K562 (cell line): ENCODE measurements around the gene SELENOO. TPM values are rescaled to one million over a fixed set of nuclear protein-coding genes. Genes with fewer than 3 reads are reported as not detected.

Source experiments
- ARID3A ChIP-seq: IDR thresholded peaks from 2 replicates; pipeline ENCODE4 v1.6.1; 2012; ENCODE audit warnings: low read depth, low read length, improper control_type of control experiment, borderline replicate concordance
- CXXC5 ChIP-seq: fragments of 250-450 bp; sonication (Bioruptor Pico); IDR thresholded peaks from 2 replicates; pipeline ENCODE4 v1.8.0; 2022; ENCODE audit warnings: inconsistent platforms, mild to moderate bottlenecking, moderate library complexity
- GTF2F1 ChIP-seq: IDR thresholded peaks from 2 replicates; pipeline ENCODE4 v1.6.1; 2011; ENCODE audit warnings: low read depth, low read length, improper control_type of control experiment
- POLR2B ChIP-seq: fragments of 450-650 bp; IDR thresholded peaks from 2 replicates; pipeline ENCODE4 v1.6.1; 2018; ENCODE audit warnings: low read depth; ENCODE audit not compliant: partially characterized antibody
- REST ChIP-seq, 2 experiments: fragments of 450-650 bp; formaldehyde crosslinking in 1 of 2; IDR thresholded peaks; 2 replicates each; pipeline versions ENCODE4 v1.4.0 to v1.6.1; 2014 to 2020; ENCODE audit warnings: mild to moderate bottlenecking in 2 of 2, borderline replicate concordance in 1 of 2, low read depth in 1 of 2
- U2AF1 ChIP-seq: fragments of 200-400 bp; formaldehyde crosslinking; optimal IDR thresholded peaks from 2 replicates; pipeline ENCODE3; 2017; ENCODE audit warnings: mild to moderate bottlenecking, low read depth, low read length, moderate library complexity
- YBX1 ChIP-seq: fragments of 450-650 bp; IDR thresholded peaks from 2 replicates; pipeline ENCODE4 v1.7.1; 2016; ENCODE audit warnings: mild to moderate bottlenecking
- ZNF57 ChIP-seq: fragments of 450-650 bp; formaldehyde crosslinking; IDR thresholded peaks from 2 replicates; pipeline ENCODE4 v1.4.0; 2020; ENCODE audit warnings: mild to moderate bottlenecking, moderate library complexity
- polyA plus RNA-seq, 8 experiments: library from polyadenylated mRNA; depleted of rRNA in 4 of 8; stranded (reverse) in 5 of 8; unstranded in 3 of 8; fragments of >200 nt; fragmentation: Nextera tagmentation in 2 of 8; fragmentation: Illumina TruSeq in 1 of 8; extraction: Ambion mirVana in 2 of 8; extraction: Trizol in 1 of 8; gene quantifications; 2 replicates each; pipeline versions ENCODE4 v1.2.1 to v1.2.3, GENCODE V29; 2011 to 2014; ENCODE audit warnings: inconsistent platforms in 1 of 8, missing spikeins in 1 of 8
- total RNA-seq, 7 experiments: library from RNA; depleted of rRNA in 6 of 7; stranded (reverse); fragments of >200 nt in 6 of 7; fragmentation: Illumina TruSeq in 2 of 7; extraction: Trizol in 2 of 7; gene quantifications; 2 replicates each; pipeline versions ENCODE4 v1.2.1 to v1.2.3, GENCODE V29; 2011 to 2021; ENCODE audit warnings: low replicate concordance in 1 of 7
- TF ChIP-seq, protein P1 (sequence below): fragments of 450-650 bp; IDR thresholded peaks from 2 replicates; pipeline ENCODE4 v1.6.1; 2018; ENCODE audit not compliant: partially characterized antibody

Gene SELENOO
- total and polyA plus RNA-seq, 9 of the 15 experiments (the other 6 are each of a cell fraction or from before 2014, with no cell fraction given), result 0.37 to 24.9 (median 8.3) TPM

- TF ChIP-seq REST (IDR thresholded peaks at IDR 0.05; ENCODE audit: borderline replicate concordance) (peak; percentile 23), REST (CRISPR knock-in tag; IDR thresholded peaks at IDR 0.05; ENCODE audit: low read depth) (peak; percentile 75), U2AF1 (no peak), GTF2F1 (no peak), ZNF57 (CRISPR knock-in tag) (no peak), CXXC5 (CRISPR knock-in tag) (peak; percentile 73), POLR2B (peak; percentile 62), YBX1 (no peak), ARID3A (no peak)
- TF ChIP-seq, protein P1, sequence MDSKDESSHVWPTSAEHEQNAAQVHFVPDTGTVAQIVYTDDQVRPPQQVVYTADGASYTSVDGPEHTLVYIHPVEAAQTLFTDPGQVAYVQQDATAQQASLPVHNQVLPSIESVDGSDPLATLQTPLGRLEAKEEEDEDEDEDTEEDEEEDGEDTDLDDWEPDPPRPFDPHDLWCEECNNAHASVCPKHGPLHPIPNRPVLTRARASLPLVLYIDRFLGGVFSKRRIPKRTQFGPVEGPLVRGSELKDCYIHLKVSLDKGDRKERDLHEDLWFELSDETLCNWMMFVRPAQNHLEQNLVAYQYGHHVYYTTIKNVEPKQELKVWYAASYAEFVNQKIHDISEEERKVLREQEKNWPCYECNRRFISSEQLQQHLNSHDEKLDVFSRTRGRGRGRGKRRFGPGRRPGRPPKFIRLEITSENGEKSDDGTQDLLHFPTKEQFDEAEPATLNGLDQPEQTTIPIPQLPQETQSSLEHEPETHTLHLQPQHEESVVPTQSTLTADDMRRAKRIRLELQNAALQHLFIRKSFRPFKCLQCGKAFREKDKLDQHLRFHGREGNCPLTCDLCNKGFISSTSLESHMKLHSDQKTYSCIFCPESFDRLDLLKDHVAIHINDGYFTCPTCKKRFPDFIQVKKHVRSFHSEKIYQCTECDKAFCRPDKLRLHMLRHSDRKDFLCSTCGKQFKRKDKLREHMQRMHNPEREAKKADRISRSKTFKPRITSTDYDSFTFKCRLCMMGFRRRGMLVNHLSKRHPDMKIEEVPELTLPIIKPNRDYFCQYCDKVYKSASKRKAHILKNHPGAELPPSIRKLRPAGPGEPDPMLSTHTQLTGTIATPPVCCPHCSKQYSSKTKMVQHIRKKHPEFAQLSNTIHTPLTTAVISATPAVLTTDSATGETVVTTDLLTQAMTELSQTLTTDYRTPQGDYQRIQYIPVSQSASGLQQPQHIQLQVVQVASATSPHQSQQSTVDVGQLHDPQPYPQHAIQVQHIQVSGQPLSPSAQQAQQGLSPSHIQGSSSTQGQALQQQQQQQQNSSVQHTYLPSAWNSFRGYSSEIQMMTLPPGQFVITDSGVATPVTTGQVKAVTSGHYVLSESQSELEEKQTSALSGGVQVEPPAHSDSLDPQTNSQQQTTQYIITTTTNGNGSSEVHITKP, result no peak
These were observed 50.0 kb downstream of the SELENOO start, which contains the start of gene HDAC10 (continued) for GRCh38 chr22:50250555-50251476.
